Ammon's horn (tissue), 1 donor: ENCODE measurements around the gene WASHC2A.
"Not testable (repeated sequence)": the region's sequence is repeated elsewhere in the genome, so short reads cannot be mapped to it uniquely, and the experiment has no call there.

Source experiments
- DNase-seq: peaks from one replicate; pipeline ENCODE4 v3.0.0-alpha.2; 2016; ENCODE audit warnings: low spot score

Gene WASHC2A

GRCh38 chr10:50068352-50068659 lies 552 bp downstream of the WASHC2A start:
- DNase-seq: not testable (repeated sequence)

- not testable (repeated sequence) for DNase-seq
These were observed 7.4 kb downstream of the WASHC2A start for GRCh38 chr10:50075139-50075538.

GRCh38 chr10:50075544-50075943 lies 7.8 kb downstream of the WASHC2A start:
- not testable (repeated sequence) for DNase-seq

- DNase-seq: not testable (repeated sequence)
These were observed 23.6 kb downstream of the WASHC2A start for GRCh38 chr10:50091304-50091703.

GRCh38 chr10:50092928-50093327 lies 25.2 kb downstream of the WASHC2A start:
- DNase-seq: not testable (repeated sequence)

GRCh38 chr10:50094630-50095029 lies 26.9 kb downstream of the WASHC2A start:
- DNase-seq: not testable (repeated sequence)

GRCh38 chr10:50095402-50095801 lies 27.6 kb downstream of the WASHC2A start:
- not testable (repeated sequence) for DNase-seq

- not testable (repeated sequence) for DNase-seq
These were observed 29.0 kb downstream of the WASHC2A start for GRCh38 chr10:50096722-50097121.

GRCh38 chr10:50098645-50099044 lies 30.9 kb downstream of the WASHC2A start:
- DNase-seq: not testable (repeated sequence)

DNA sequence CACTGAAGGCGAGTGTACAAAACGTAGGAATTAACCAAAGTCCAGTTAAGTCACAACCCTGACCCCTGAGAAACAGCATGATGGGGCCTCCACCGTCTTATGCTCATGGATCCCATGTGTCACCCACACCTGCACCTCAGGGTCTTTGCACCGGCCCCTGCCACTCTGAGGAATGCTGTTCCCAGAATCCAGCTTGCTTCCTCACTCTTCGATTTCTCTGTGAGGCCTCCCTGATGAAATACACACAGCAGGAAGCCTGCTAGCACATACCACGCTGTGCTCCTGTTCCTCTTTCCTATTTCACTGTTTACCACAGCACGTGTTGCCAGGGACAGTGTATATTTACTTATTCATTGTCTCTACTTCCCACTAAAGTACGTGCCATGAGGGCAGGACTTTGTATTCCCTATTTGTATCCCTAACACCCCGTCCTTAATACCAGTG lies 33.4 kb downstream of the WASHC2A start:
- DNase-seq: not testable (repeated sequence)

DNA sequence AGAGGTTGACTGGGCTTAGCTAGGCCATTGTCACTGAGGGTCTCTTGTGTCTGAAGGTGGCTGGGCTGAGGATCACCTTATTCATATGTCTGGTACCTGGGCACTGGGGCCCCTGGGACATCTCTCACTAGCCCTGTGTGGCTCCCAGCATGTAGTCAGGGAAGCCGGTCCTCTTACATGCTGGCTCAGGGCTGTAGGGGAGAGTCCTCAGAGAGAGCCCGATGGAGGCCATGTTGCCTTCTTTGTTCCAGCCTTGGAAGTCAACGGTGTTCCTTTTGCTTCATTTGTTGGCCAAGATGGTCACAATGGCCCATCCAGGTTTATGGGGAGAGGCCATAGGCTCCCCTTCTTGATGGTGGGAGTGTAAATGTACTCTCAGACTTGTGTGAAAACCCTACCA lies 34.0 kb downstream of the WASHC2A start:
- not testable (repeated sequence) for DNase-seq

DNA sequence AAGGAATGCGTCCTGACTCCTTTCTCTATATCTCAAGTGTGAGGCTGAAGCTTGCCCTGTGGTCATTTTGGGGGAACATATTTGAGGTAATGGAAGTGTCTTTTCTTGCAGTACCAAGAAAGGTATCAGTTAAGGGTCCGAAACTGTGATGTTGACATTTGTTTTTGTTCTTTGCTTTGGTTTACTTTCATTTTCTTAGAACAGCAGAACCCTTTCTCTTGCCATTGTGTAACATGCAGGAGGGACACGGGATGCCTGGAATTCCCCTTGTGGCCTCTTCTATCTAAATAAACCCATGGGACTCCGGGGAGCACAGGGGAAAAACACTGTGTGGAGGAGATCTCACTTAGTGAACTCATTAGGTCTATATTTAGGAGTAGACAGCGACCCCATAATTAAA lies 34.5 kb downstream of the WASHC2A start:
- DNase-seq: not testable (repeated sequence)

- DNase-seq: not testable (repeated sequence)
These were observed 41.4 kb downstream of the WASHC2A start for GRCh38 chr10:50108999-50109698.

- not testable (repeated sequence) for DNase-seq
These were observed 44.8 kb downstream of the WASHC2A start for GRCh38 chr10:50112419-50113112.

DNA sequence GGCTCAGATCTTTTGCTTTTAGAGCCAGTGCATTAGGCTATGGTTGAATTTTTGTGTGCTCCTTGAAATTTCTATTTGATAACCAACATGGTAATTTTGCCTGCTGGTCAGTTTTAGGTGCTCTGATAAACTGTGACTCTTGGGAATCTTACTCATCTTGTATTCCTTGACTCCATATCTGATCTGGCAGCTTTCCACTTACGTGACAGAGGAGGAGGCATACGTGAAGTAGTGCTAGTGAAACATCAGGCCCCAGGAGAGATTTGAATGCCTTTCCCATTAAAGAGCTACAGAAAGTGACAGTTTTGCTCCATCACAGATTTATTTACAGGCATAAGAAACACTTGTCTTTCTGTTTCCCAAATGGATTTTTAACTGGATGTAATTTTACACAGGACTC lies 59.0 kb downstream of the WASHC2A start:
- not testable (repeated sequence) for DNase-seq

- not testable (repeated sequence) for DNase-seq
These were observed 60.1 kb downstream of the WASHC2A start for GRCh38 chr10:50127770-50128292.

GRCh38 chr10:50131245-50131965 lies 63.7 kb downstream of the WASHC2A start:
- peak; percentile 69 for DNase-seq

- DNase-seq: not testable (repeated sequence)
These were observed 64.6 kb downstream of the WASHC2A start for GRCh38 chr10:50132322-50132721.

DNA sequence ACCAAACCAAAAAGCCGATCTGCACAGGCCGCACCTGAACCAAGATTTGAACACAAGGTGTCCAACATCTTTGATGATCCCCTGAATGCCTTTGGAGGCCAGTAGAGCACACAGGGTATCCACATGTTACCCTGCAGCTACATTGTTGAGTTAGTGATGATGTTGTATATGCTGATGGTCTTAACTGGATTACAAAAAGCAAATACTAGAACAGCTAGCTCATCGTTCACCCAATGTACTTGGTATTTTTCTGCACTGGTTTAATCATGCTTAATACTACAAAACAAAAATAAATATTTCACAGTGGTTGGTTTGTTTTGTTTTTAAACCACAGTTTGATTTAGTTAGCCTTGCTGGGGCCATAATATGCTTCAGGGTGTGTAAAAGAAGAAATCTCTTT lies 65.1 kb downstream of the WASHC2A start:
- DNase-seq: not testable (repeated sequence)

GRCh38 chr10:50143512-50144174 lies 75.9 kb downstream of the WASHC2A start:
- DNase-seq: not testable (repeated sequence)

GRCh38 chr10:50145575-50145974 lies 77.8 kb downstream of the WASHC2A start:
- DNase-seq: not testable (repeated sequence)

- no peak for DNase-seq
These were observed 85.1 kb downstream of the WASHC2A start for GRCh38 chr10:50152792-50153272.
